B cell (primary cell): ENCODE results near the gene TMEM150A. TPM values are rescaled to one million over a fixed set of nuclear protein-coding genes. Genes with fewer than 3 reads are reported as not detected.

Experiments
- ATAC-seq: fragments of 200-7000 bp; cut with Tn5 transposase; one replicate; pipeline ENCODE4 v1.10.0; 2021; ENCODE audit warnings: low read depth, mild to moderate bottlenecking, moderate number of reproducible peaks, moderate library complexity
- CTCF ChIA-PET: fragments of 350-600 bp; sonication (Branson Sonifier 250); formaldehyde crosslinking; loops from one replicate; lab custom pipeline; 2021; ENCODE audit warnings: antibody characterized with exemption, inconsistent platforms; lab: Charles Lee
- POLR2A ChIA-PET: fragments of 350-600 bp; sonication (Branson Sonifier 250); formaldehyde crosslinking; loops from one replicate; lab custom pipeline; 2021; ENCODE audit warnings: antibody characterized with exemption; lab: Charles Lee
- DNase-seq: peaks from one replicate; pipeline ENCODE4 v3.0.0; 2013
- H2AFZ ChIP-seq: 2 replicates; pipeline ENCODE4 v1.6.1; 2012; ENCODE audit warnings: mild to moderate bottlenecking, low read depth, low read length; ENCODE audit not compliant: insufficient read depth, poor library complexity, severe bottlenecking
- H3K27ac ChIP-seq, 2 donors: 1 replicate in 1 of 2; 2 replicates in 1 of 2; pipeline ENCODE4 v1.5.1; 2012 to 2013; ENCODE audit warnings: low read length in 2 of 2, mild to moderate bottlenecking in 2 of 2, moderate library complexity in 1 of 2
- H3K27me3 ChIP-seq, 4 experiments: fragments of 200-600 bp in 1 of 4; sonication (generic) in 1 of 4; replicated peaks in 1 of 4; 1 replicate in 2 of 4; 2 replicates in 2 of 4; pipeline versions ENCODE4 v1.6.1 to v1.7.0; 2013 to 2016; ENCODE audit warnings: low read length in 3 of 4, mild to moderate bottlenecking in 2 of 4, mixed read lengths in 1 of 4, moderate library complexity in 1 of 4; ENCODE audit not compliant: insufficient read depth in 4 of 4, control insufficient read depth in 3 of 4; ENCODE audit errors: control extremely low read depth in 1 of 4
- H3K36me3 ChIP-seq, 2 experiments: replicated peaks in 1 of 2; 1 replicate in 1 of 2; 2 replicates in 1 of 2; pipeline versions ENCODE4 v1.6.1 to v1.7.1; 2013; ENCODE audit warnings: low read length in 1 of 2; ENCODE audit not compliant: insufficient read depth in 2 of 2, control insufficient read depth in 1 of 2; ENCODE audit errors: control extremely low read depth in 1 of 2, extremely low read depth in 1 of 2
- H3K4me1 ChIP-seq, 2 donors: fragments of 200-600 bp in 1 of 2; sonication (generic) in 1 of 2; 1 replicate in 1 of 2; 2 replicates in 1 of 2; pipeline versions ENCODE4 v1.5.1 to v1.6.1; 2013 to 2017; ENCODE audit warnings: low read length in 2 of 2; ENCODE audit not compliant: control insufficient read depth in 2 of 2, insufficient read depth in 2 of 2
- H3K4me2 ChIP-seq: replicated peaks from 2 replicates; pipeline ENCODE3; 2012; ENCODE audit warnings: mild to moderate bottlenecking, low read depth, low read length; ENCODE audit not compliant: poor library complexity, severe bottlenecking
- H3K4me3 ChIP-seq, 5 experiments: fragments of 200-600 bp in 1 of 5; sonication (generic) in 1 of 5; 1 replicate in 3 of 5; 2 replicates in 2 of 5; pipeline versions ENCODE4 v1.5.1 to v1.7.0; 2011 to 2016; ENCODE audit warnings: low read length in 4 of 5, mild to moderate bottlenecking in 4 of 5, low read depth in 2 of 5, control low read depth in 1 of 5, moderate library complexity in 1 of 5; ENCODE audit not compliant: insufficient read depth in 1 of 5; ENCODE audit errors: control extremely low read depth in 1 of 5, extremely low read depth in 1 of 5
- H3K79me2 ChIP-seq: fragments of 200-600 bp; sonication (generic); one replicate; pipeline ENCODE4 v1.6.0; 2016; ENCODE audit warnings: low read length; ENCODE audit not compliant: control insufficient read depth, insufficient read depth
- H3K9ac ChIP-seq: fragments of 200-600 bp; sonication (generic); 2 replicates; pipeline ENCODE4 v1.6.1; 2017; ENCODE audit warnings: mild to moderate bottlenecking, low read length, moderate library complexity
- H3K9me3 ChIP-seq, 3 donors: one replicate each; pipeline versions ENCODE4 v1.6.1 to v1.7.1; 2013; ENCODE audit warnings: low read length in 2 of 3; ENCODE audit not compliant: control insufficient read depth in 2 of 3, insufficient read depth in 1 of 3; ENCODE audit errors: control extremely low read depth in 1 of 3
- H4K20me1 ChIP-seq: 2 replicates; pipeline ENCODE4 v1.6.0; 2012; ENCODE audit warnings: mild to moderate bottlenecking, low read length; ENCODE audit not compliant: insufficient read depth, control insufficient read depth, poor library complexity, severe bottlenecking
- H3K27ac Mint-ChIP-seq: one replicate; pipeline ENCODE4 v1.8.0; 2021; ENCODE audit warnings: mixed read lengths
- H3K27me3 Mint-ChIP-seq: one replicate; pipeline ENCODE4 v1.8.0; 2021; ENCODE audit warnings: mixed read lengths
- H3K4me1 Mint-ChIP-seq: one replicate; pipeline ENCODE4 v1.8.0; 2021; ENCODE audit warnings: mixed read lengths
- H3K4me3 Mint-ChIP-seq: one replicate; pipeline ENCODE4 v1.8.0; 2021; ENCODE audit warnings: mixed read lengths
- H3K9me3 Mint-ChIP-seq: one replicate; pipeline ENCODE4 v1.8.0; 2022; ENCODE audit warnings: mixed read lengths; ENCODE audit not compliant: insufficient read depth
- CTCF ChIP-seq: fragments of 200-600 bp; IDR thresholded peaks from one replicate; pipeline ENCODE4 v1.8.0; 2022; ENCODE audit warnings: antibody characterized with exemption, mild to moderate bottlenecking
- EZH2 ChIP-seq: IDR thresholded peaks from 2 replicates; pipeline ENCODE4 v1.6.1; 2012; ENCODE audit warnings: borderline replicate concordance, low read depth, mild to moderate bottlenecking, moderate library complexity, low read length; ENCODE audit not compliant: insufficient read depth, poor library complexity, severe bottlenecking
- WGBS: methylation state at CpG from one replicate; pipeline ENCODE4 v1.1.5; 2013; ENCODE audit warnings: missing lambda C conversion rate; ENCODE audit not compliant: insufficient coverage; 5-methylcytosine and 5-hydroxymethylcytosine counted together
- intact Hi-C: fragments of 100-400 bp; cut with micrococcal nuclease; formaldehyde crosslinking; loops from one replicate; pipeline ENCODE4 v1.10.0; 2022
- polyA plus RNA-seq: library from polyadenylated mRNA; depleted of rRNA; stranded (reverse); fragments of >200 nt; gene quantifications from 2 replicates; pipeline ENCODE4 v1.2.3, GENCODE V29; 2012
- total RNA-seq, 2 donors: library from RNA; stranded (reverse); fragments of 120-200 nt in 1 of 2; gene quantifications; 1 replicate in 1 of 2; 2 replicates in 1 of 2; pipeline versions ENCODE4 v1.2.3 to v1.2.4, GENCODE V29; 2013 to 2022

TMEM150A gene
- total and polyA plus RNA-seq, 2 donors (not counting 1 experiment from before 2014, with no cell fraction given): 23.0 to 26.4 TPM

- 69% methylated on average over 3 of the region's 4 CpGs for WGBS
- no peak overlapping the region for H3K4me2 ChIP-seq
- Mint-ChIP-seq H3K27ac (no peak overlapping the region), H3K4me3 (no peak overlapping the region), H3K9me3 (no peaks in the 10 kb centered on the region), H3K27me3 (no peaks in the 10 kb centered on the region), H3K4me1 (peaks cover 4% of the 10 kb centered on the region)
- no peak for DNase-seq
- no peak for TF ChIP-seq CTCF
- TF ChIP-seq EZH2: no peak
- H4K20me1 ChIP-seq: no peaks in the 10 kb centered on the region
- no peak overlapping the region for H2AFZ ChIP-seq
- no peak overlapping the region for H3K4me3 ChIP-seq
- H3K36me3 ChIP-seq: peaks cover 0 to 57% of the 10 kb centered on the region in 2 experiments
- POLR2A ChIA-PET: interaction anchor here (1.0 to 4.6 kb wide), 2 partner anchors 10 to 159 kb away, joined by 4 to 30 read pairs; partner anchors contain the start of gene MAT2A
- no peaks in the 10 kb centered on the region for H3K79me2 ChIP-seq
- ATAC-seq: no peak
- no peaks in the 10 kb centered on the region for H3K27me3 ChIP-seq
- H3K4me1 ChIP-seq: peaks cover 0 to 3% of the 10 kb centered on the region in 2 donors
- H3K9me3 ChIP-seq: no peaks in the 10 kb centered on the region
- H3K27ac ChIP-seq: no peak overlapping the region
- intact Hi-C loops: no loop called here
- CTCF ChIA-PET: interaction anchor here (1.4 to 10.0 kb wide), 12 partner anchors 10 to 250 kb away, joined by 3 to 299 read pairs (median 16); partner anchors contain the start of genes GGCX, MAT2A, RNF181 and SH2D6
- no peak overlapping the region for H3K9ac ChIP-seq
These were observed 52.7 kb downstream of the TMEM150A start for GRCh38 chr2:85549826-85550225.

GRCh38 chr2:85549095-85549494 lies 53.4 kb downstream of the TMEM150A start:
- Histone ChIP-seq H3K4me1 (peaks cover 0 to 3% of the 10 kb centered on the region in 2 donors), H3K9me3 (no peaks in the 10 kb centered on the region), H3K36me3 (peaks cover 2 to 56% of the 10 kb centered on the region in 2 experiments), H2AFZ (no peak overlapping the region), H3K4me2 (no peak overlapping the region), H3K79me2 (no peaks in the 10 kb centered on the region), H3K27ac (no peak overlapping the region), H4K20me1 (no peaks in the 10 kb centered on the region), H3K4me3 (no peak overlapping the region), H3K27me3 (no peaks in the 10 kb centered on the region), H3K9ac (no peak overlapping the region)
- Mint-ChIP-seq H3K9me3 (no peaks in the 10 kb centered on the region), H3K4me1 (peaks cover 4% of the 10 kb centered on the region), H3K27me3 (no peaks in the 10 kb centered on the region), H3K4me3 (no peak overlapping the region), H3K27ac (no peak overlapping the region)
- TF ChIP-seq EZH2 (no peak), CTCF (no peak)
- POLR2A ChIA-PET: interaction anchor here (0.5 to 4.6 kb wide), 2 partner anchors 9 to 138 kb away, joined by 3 to 30 read pairs; partner anchors contain the start of gene MAT2A
- DNase-seq: no peak
- ATAC-seq: no peak
- intact Hi-C loops: no loop called here
- 97% methylated on average over 9 of the region's 10 CpGs for WGBS
- CTCF ChIA-PET: interaction anchor here (1.2 to 10.0 kb wide), 8 partner anchors 8 to 249 kb away, joined by 3 to 299 read pairs (median 19); partner anchors contain the start of genes GGCX, MAT2A, RNF181 and SH2D6
